GM19035 (cell line): ENCODE measurements around the gene FARSB.

Experiments
- ATAC-seq: cut with Tn5 transposase; IDR thresholded peaks from one replicate; pipeline ENCODE4 v1.9.1; 2021; ENCODE audit not compliant: unreplicated experiment

FARSB gene

DNA sequence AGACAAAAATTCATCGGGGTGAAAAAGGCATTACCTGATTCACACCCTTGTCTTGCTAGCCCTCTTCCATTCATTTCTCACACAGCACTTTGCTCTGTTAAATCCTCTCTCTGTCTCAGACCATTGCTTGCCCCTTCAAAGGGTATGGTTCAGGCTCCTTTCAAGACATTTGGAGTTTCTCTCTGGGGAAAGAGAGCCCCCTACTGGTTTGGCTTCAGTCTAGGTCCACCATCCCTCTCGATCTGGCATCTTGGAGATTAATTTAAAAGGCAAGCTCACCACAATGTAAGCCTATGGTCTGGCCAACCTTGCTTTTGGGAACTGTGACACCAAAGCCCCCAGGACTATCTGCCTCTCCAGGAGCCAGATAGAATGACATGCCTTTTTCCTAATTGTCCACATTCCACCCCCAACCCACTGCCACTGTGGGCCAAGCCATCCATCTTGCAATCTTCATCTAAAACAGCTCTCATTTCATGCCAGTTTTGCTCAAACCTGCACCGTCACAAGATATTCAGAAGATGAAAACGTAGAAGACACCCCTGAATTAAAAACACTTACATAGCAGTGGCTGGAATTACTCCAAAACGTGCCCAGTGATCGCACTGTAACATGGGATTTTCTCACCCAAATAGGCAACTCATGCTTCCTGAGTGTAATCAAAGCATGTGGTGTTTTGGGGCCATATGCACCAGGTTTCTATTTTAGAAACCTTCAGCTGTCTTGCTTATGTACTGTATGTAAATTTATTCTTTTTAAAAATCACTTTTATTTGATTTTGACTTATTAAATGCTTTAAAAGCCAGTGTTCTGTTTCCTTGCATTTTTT is 93.9 kb downstream of the FARSB start:
- peak; percentile 88 for ATAC-seq

DNA sequence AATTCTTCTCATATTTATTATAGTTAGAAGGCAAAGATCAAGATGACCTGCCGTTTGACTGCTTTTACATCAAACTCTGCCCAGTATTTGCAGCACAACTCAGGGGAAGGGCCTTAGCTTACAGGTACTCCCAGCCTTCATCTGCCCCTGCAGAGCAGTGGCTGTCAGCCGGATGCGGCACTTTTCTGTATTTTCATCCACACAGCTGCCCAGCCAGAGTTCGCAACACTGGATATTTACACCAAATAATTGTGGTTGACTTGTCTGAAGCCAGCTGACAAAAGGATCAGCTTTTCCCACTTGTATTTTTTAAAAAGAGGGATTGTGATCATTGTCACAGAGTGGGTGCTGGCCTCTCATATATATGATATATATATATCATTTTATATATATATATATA is 94.7 kb downstream of the FARSB start:
- no peak for ATAC-seq

DNA sequence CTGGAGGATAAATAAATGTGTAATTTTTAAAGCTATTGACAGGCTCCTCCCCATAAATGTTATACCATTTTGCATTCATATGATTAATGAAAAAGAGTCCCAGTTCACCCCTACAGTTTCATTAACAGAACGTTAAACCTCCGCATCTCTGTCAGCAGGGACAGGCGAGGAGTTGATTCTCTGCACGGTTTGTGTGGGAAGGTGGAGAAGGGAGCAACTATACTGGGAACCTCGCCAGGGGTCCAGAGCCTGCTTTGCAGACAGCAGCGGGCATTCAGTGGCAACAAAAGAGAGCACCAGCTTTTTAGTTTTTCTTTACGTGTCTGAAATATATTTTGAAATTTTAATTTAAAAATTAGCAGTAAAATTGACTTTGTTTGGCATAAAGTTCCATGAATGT is 101.4 kb downstream of the FARSB start:
- no peak for ATAC-seq

DNA sequence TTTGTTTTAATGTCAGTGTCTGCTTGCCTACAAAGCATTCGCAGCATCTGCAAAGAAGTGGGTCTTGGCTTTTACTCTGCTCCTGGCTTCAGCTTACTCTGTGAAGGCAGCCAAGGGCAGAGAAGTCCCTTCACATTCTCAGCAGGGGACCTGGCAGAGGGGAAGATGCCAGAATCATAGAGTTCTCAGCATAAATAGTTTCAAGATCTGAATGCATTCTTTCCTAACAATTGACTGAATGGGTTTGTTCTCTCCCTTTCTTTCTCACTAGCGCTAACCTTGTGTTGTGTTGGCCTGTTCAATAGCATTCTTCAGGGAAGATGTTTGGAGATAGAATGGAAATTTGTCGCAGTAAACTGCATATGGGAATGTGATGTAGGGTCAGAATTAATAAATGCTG is 106.9 kb downstream of the FARSB start:
- no peak for ATAC-seq

DNA sequence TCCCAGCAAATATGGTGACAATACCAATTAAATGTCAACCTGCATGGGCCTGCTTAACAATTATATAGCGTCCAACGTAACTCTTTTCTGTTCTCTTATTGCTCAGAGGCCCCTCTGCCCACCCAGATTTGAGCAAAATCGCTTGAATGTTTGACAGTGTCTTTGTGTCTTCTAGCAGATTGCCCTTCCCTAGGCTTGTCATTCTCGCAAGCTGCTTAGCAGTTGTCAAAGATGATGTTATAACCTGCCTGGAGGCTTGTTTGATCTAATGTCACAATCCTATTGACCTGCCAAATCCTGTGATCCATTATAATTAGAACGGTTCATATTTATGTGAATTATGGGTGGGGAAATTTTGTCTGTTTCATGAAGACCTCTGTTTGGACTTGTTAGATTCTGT is 108.8 kb downstream of the FARSB start:
- no peak for ATAC-seq

DNA sequence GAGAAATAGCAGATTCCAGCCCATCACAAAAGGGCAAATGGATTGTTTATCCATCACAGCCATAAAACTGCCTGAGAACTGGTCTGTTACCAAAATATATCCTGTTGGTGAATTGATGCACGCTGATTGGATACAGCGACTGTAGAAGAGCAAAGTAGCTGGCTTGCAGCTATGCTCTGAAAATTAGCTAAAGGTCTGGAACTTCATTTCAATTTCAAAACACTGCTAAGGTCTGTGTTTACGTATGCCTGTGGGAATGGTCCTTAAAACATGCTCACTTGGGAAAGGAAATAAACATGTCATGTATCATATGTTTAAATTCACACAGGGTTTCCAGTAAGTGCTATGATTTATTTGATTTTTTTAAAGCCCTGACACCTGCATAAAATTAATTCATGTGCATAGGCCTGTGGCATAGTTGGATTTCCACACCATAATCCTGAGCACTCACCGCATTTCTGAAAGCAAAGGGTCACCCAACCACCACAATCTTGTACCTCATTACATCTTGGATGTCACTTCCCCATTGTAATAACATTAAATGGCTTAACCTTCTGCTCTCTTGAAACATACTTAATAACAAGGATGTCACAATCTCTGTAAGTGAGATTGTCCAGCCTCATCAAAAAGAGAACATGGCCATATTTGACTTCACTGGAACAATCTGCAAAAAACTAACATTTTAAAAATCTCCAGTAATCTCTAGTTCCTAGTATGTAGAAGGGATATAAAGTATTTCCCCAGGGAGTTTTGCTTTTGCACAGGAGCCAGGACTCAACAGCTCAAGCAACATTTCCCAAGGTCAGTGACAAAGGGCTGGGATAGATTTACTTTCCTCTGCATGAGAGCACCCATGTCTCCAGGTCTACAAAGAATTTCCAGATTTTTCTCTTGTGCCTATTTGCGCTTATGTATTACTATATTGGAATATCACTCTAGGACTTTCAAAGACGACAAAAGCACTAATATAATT is 109.8 kb downstream of the FARSB start:
- ATAC-seq: no peak

DNA sequence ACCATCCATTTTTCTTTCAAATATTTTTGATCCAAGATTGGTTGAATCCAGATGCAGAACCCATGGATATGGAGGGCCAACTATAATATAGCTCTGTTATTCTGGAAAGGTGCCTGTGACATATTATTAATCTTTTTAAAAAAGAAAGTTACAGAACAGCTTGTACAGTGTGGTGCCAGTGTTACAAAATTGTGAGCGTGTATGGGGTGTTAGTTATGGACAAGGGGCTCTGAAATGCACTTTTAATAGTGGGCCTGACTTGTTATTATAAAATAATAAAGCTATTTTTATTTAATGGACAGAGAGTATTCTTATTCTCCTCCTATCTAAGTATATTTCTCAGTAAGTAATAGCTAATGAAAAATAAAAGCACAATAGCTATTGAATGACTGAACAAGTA is 111.2 kb downstream of the FARSB start:
- ATAC-seq: no peak

DNA sequence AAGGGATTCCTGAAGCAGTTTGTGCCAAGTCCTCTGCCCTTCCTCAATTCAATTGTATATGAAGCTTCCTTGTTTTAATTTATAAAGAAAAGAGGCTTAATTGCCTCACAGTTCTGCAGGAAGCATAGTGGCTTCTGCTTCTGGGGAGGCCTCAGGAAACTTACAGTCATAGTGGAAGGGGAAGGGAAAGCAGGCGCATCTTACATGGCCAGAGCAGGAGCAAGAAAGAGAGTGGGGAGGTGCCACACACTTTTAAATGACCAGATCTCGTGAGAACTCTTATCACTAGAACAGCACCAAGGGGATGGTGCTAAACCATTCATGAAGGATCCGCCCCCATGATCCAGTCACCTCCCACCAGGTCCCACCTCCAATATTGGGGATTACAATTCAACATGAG is 117.4 kb downstream of the FARSB start:
- ATAC-seq: no peak

DNA sequence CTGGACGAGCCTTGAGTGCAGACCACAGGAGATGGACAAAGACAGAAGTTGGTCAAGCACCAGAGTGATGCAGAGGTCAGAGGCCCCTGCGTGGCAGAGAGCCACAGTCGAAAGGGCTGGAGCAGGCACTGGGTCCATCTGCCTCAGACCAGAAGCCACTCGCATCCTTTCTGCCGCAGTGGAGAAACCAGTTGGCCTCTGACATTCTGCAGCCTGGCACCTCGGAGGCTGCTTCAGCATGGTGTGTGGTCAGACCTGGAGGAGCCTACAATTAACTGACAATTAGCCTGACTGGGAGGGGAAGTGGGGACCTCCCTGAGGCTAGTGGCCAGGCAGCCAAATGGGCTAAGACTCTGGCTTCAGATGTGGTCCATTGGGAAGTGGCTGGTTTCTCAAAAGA is 120.4 kb downstream of the FARSB start:
- ATAC-seq: no peak

DNA sequence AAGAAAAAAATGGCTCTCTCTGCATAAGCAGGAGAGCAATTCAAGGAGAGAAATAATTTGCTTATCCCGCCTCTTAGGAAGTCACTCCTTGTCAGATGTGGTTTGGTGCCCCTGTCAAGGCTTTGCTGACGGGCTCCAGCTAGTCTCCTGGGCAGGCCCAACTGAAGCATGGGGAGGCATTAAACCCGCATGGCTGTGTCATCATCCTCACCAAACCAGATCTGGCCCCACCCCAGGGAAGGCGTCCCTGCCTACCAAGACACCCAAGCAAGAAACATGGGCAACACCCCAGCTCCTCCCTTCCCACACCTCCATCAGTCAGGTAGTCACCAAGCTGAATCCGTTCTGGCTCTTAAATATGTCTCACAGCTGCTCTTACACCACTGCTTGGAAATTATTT is 123.6 kb downstream of the FARSB start:
- no peak for ATAC-seq

DNA sequence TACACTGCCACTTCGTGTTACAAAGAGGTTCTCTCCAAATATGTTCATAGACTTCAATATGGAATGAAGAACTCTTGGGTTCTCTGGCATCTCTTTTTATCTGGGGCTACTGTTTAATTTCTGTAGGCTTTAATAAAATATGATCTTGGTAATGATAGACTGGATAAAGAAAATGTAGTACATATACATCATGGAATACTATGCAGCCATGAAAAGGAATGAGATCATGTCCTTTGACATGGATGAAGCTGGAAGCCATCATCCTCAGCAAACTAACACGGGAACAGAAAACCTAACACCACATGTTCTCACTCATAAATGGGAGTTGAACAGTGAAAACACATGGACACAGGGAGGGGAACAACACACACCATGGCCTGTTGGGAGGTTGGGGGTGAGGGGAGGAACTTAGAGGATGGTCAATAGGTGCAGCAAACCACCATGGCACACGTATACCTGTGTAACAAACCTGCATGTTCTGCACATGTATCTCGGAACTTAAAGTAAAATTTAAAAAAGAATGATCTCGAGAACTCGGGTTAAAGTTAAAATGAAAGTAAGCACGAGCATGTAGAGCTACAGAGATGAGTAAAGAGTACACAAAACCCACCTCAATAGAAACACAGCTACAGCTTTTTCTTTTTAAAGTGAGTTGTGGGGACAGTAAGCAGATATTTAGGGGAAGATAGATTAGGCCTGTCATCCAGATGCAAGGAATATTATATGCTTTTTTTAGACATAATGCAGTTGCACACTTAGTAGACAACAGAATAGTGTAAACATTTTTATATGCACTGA is 129.2 kb downstream of the FARSB start:
- peak; percentile 52 for ATAC-seq

DNA sequence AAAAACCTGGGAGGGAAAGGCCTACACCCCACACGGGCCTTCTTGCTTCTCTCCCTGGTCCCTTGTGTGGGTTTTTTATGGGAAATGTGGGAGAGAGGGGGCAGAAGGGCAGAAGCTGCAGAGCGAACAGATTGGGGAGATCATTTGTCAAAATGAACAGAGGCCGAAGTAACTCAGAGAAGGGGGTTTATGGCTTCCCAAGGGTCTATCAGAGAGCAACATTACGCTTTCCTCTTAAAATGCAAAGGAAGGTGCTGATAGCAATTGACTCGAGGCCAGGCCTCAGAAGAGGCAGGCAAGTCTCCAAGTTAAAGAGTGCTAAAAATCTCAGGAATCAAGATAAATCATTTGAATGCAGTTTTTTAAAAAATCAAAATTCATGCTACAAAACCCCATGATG is 130.1 kb downstream of the FARSB start:
- ATAC-seq: no peak

DNA sequence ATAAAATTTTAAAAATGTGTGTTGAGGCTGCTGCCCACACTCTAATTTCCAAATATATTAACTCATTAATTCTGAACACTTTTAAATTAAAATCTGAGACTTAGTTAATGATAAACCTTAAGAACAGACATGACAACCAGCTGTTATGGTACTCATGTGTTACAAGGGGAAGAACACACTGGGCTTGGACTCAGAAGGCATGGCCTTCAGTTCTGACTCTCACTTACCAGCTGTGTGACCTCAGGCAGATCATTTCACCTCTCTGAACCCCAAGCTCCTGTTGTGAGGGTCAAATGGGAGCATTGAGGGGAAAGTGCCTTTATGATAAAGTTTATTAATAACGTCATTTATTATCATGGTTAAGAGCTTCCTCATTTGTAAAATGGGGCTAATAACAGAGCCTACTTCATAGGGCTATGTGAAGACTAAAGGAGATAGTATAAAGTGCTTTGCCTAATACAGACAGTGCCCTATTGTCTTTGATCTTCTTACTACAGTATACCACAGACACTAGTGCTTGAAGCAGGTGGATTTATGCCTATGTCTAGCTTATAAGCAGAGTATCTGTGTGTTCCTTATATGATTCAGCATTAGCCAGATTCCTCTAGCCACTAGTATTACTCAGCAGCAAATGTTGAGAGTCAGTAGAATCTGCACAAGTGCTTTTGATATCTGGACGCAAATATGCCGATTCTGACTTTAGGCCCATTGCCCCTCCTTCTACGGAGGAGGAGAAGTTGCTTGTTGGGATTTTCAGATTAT is 131.9 kb downstream of the FARSB start:
- no peak for ATAC-seq

DNA sequence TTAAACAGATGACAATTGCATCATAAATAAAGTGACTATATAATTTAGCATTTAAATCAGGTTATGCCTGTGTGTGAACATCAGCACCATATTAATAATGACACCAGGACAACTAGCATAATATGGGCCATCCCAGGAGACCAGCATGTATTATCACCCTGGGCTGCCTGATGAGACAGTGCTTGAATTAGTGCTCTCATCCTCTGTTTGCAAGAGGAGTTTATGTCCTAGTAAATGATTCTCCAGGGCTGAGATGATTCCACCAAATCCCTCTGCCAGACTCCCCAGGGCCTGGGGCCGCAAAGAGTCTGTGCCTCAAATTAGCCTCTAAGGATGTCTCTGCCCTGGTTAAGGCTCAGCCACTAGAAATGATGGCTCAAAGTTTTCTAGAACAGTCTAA is 133.8 kb downstream of the FARSB start:
- ATAC-seq: no peak

DNA sequence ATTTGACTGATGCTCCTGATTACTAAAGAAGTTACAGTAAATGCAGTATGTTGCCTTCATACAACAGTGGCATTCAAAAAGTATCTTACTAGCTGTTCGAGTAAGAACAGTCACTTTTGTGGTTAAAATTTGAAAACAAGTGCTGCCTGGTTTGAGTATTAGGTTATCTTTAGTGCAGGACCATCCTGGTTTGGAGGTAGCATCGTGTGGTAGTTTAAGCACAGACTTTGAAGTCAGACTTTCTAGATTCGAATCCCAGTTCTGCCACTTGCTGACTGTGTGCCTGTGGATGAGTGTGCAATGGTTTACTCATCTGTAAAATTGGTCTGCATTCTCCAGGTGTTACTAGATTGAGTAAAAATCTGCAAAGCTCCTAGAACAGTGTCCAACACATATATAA is 134.8 kb downstream of the FARSB start:
- peak; percentile 63 for ATAC-seq
